ENCODE data around the gene ODAD4.

DNA sequence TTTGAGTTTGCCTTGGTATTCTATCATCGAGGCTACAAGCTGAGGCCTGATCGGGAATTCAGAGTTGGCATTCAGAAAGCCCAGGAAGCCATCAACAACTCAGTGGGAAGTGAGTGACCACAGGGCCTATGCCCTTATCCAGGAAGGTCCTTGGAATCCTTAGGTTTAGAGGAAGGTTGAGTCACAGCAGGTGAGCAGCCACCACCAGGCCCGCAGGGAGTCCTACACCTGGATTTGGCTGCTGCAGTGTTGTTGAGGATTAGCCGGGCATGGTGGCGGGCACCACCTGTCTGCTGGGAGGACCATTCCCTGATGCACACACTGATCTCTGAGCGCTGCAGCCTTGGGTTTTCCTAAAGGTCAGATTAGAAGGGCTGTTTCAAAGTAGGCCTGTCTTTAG, 5.2 kb downstream of the ODAD4 start:
- TF ChIP-seq, protein P1, sequence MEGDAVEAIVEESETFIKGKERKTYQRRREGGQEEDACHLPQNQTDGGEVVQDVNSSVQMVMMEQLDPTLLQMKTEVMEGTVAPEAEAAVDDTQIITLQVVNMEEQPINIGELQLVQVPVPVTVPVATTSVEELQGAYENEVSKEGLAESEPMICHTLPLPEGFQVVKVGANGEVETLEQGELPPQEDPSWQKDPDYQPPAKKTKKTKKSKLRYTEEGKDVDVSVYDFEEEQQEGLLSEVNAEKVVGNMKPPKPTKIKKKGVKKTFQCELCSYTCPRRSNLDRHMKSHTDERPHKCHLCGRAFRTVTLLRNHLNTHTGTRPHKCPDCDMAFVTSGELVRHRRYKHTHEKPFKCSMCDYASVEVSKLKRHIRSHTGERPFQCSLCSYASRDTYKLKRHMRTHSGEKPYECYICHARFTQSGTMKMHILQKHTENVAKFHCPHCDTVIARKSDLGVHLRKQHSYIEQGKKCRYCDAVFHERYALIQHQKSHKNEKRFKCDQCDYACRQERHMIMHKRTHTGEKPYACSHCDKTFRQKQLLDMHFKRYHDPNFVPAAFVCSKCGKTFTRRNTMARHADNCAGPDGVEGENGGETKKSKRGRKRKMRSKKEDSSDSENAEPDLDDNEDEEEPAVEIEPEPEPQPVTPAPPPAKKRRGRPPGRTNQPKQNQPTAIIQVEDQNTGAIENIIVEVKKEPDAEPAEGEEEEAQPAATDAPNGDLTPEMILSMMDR (IDR thresholded peaks at IDR 0.05; ENCODE audit: low read depth, low read length, missing input control) = no peak
- TF ChIP-seq YY1 (IDR thresholded peaks at IDR 0.05) = no peak
- no peak for TF ChIP-seq JUND (IDR thresholded peaks at IDR 0.05)
- no peak for TF ChIP-seq TAF1 (conservative IDR thresholded peaks at IDR 0.05)
- no peak for TF ChIP-seq SP1 (IDR thresholded peaks at IDR 0.05)
- TF ChIP-seq, protein P2, sequence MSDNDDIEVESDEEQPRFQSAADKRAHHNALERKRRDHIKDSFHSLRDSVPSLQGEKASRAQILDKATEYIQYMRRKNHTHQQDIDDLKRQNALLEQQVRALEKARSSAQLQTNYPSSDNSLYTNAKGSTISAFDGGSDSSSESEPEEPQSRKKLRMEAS (IDR thresholded peaks at IDR 0.05) = no peak
- TF ChIP-seq, protein P3, sequence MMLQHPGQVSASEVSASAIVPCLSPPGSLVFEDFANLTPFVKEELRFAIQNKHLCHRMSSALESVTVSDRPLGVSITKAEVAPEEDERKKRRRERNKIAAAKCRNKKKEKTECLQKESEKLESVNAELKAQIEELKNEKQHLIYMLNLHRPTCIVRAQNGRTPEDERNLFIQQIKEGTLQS (IDR thresholded peaks at IDR 0.05) = no peak
- TF ChIP-seq FOXA2 (IDR thresholded peaks at IDR 0.05) = no peak
- TF ChIP-seq, protein P4, sequence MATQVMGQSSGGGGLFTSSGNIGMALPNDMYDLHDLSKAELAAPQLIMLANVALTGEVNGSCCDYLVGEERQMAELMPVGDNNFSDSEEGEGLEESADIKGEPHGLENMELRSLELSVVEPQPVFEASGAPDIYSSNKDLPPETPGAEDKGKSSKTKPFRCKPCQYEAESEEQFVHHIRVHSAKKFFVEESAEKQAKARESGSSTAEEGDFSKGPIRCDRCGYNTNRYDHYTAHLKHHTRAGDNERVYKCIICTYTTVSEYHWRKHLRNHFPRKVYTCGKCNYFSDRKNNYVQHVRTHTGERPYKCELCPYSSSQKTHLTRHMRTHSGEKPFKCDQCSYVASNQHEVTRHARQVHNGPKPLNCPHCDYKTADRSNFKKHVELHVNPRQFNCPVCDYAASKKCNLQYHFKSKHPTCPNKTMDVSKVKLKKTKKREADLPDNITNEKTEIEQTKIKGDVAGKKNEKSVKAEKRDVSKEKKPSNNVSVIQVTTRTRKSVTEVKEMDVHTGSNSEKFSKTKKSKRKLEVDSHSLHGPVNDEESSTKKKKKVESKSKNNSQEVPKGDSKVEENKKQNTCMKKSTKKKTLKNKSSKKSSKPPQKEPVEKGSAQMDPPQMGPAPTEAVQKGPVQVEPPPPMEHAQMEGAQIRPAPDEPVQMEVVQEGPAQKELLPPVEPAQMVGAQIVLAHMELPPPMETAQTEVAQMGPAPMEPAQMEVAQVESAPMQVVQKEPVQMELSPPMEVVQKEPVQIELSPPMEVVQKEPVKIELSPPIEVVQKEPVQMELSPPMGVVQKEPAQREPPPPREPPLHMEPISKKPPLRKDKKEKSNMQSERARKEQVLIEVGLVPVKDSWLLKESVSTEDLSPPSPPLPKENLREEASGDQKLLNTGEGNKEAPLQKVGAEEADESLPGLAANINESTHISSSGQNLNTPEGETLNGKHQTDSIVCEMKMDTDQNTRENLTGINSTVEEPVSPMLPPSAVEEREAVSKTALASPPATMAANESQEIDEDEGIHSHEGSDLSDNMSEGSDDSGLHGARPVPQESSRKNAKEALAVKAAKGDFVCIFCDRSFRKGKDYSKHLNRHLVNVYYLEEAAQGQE (IDR thresholded peaks at IDR 0.05) = no peak
- TF ChIP-seq EGR1 (IDR thresholded peaks at IDR 0.05; ENCODE audit: low read depth in 2 of 2) = no peak
- TF ChIP-seq, protein P5, sequence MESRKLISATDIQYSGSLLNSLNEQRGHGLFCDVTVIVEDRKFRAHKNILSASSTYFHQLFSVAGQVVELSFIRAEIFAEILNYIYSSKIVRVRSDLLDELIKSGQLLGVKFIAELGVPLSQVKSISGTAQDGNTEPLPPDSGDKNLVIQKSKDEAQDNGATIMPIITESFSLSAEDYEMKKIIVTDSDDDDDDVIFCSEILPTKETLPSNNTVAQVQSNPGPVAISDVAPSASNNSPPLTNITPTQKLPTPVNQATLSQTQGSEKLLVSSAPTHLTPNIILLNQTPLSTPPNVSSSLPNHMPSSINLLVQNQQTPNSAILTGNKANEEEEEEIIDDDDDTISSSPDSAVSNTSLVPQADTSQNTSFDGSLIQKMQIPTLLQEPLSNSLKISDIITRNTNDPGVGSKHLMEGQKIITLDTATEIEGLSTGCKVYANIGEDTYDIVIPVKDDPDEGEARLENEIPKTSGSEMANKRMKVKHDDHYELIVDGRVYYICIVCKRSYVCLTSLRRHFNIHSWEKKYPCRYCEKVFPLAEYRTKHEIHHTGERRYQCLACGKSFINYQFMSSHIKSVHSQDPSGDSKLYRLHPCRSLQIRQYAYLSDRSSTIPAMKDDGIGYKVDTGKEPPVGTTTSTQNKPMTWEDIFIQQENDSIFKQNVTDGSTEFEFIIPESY (IDR thresholded peaks at IDR 0.05) = no peak

Measured in liver (tissue), 3 donors.